Transverse colon (tissue), 4 donors: ENCODE data around the gene GPR108. TPM values are rescaled to one million over a fixed set of nuclear protein-coding genes. Genes with fewer than 3 reads are reported as not detected.

Experiments
- DNase-seq: peaks from one replicate; pipeline ENCODE4 v3.0.0-alpha.2; 2019
- H3K27ac ChIP-seq, 4 donors: fragments of 200-600 bp; sonication (generic); 2 replicates each; pipeline ENCODE4 v1.5.1; 2016 to 2018; ENCODE audit warnings: inconsistent platforms in 4 of 4
- H3K27me3 ChIP-seq: fragments of 200-600 bp; sonication (generic); 2 replicates; pipeline ENCODE4 v1.5.1; 2017; ENCODE audit warnings: inconsistent platforms
- H3K36me3 ChIP-seq, 4 donors: fragments of 200-600 bp; sonication (generic); 2 replicates each; pipeline ENCODE4 v1.5.1; 2017 to 2019; ENCODE audit warnings: inconsistent platforms in 4 of 4
- H3K4me1 ChIP-seq, 4 donors: fragments of 200-600 bp; sonication (generic); 2 replicates each; pipeline ENCODE4 v1.5.1; 2017 to 2020; ENCODE audit warnings: inconsistent platforms in 4 of 4
- H3K4me3 ChIP-seq, 4 donors: fragments of 200-600 bp; sonication (generic); 1 replicate in 1 of 4; 2 replicates in 3 of 4; pipeline versions ENCODE4 v1.5.1 to v1.6.1; 2017 to 2019; ENCODE audit warnings: inconsistent platforms in 4 of 4
- H3K9me3 ChIP-seq, 2 donors: fragments of 200-600 bp; sonication (generic); 2 replicates each; pipeline ENCODE4 v1.5.1; 2017 to 2019; ENCODE audit warnings: inconsistent platforms in 2 of 2
- CTCF ChIP-seq, 5 experiments: fragments of 200-600 bp in 3 of 5; fragments of 450-650 bp in 2 of 5; sonication (generic) in 3 of 5; IDR thresholded peaks; 1 replicate in 2 of 5; 2 replicates in 3 of 5; pipeline ENCODE4 v1.5.1; 2016 to 2017; ENCODE audit warnings: antibody characterized with exemption in 5 of 5, inconsistent platforms in 3 of 5, mild to moderate bottlenecking in 2 of 5, moderate library complexity in 1 of 5
- EP300 ChIP-seq: sonication (generic); formaldehyde crosslinking; IDR thresholded peaks from one replicate; pipeline ENCODE4 v1.6.1; 2017; ENCODE audit warnings: antibody characterized with exemption, low read depth
- POLR2A ChIP-seq: fragments of 450-650 bp; IDR thresholded peaks from one replicate; pipeline ENCODE4 v1.6.1; 2016; ENCODE audit warnings: antibody characterized with exemption, mild to moderate bottlenecking, moderate library complexity
- POLR2AphosphoS5 ChIP-seq, 3 donors: sonication (generic); formaldehyde crosslinking; IDR thresholded peaks; one replicate each; pipeline ENCODE4 v1.6.1; 2016; ENCODE audit warnings: antibody characterized with exemption in 3 of 3
- WGBS, 2 donors: methylation state at CpG; one replicate each; pipeline ENCODE4 v1.1.5; 2018; ENCODE audit warnings: low coverage in 1 of 2; 5-methylcytosine and 5-hydroxymethylcytosine counted together
- in situ Hi-C, 4 donors: fragments of 200-750 bp; cut with MboI; loops; one replicate each; pipeline versions ENCODE4 v1.15.0 to v1.15.1; 2017; ENCODE audit warnings: low sequenced_read_pairs in 3 of 4, low pct_ligation_motif_present in 1 of 4, low pct_unique_long_range_greater_than_20kb in 1 of 4
- intact Hi-C: fragments of 100-400 bp; cut with DNase I; formaldehyde crosslinking; loops from one replicate; pipeline ENCODE4 v1.15.1; 2023; ENCODE audit warnings: low total_unique reads
- total RNA-seq, 4 donors: library from RNA; depleted of rRNA; stranded (reverse); fragments of >200 nt; gene quantifications; one replicate each; pipeline ENCODE4 v1.1.0, GENCODE V29; 2016

GPR108 gene
- total RNA-seq, 4 donors from 2014 or later, result 38.0 to 118 (median 90.6) TPM

GRCh38 chr19:6768236-6768785 is 30.9 kb upstream of the GPR108 start:
- Histone ChIP-seq H3K4me1 (peaks cover 0 to 24% (median 7%) of the 10 kb centered on the region in 4 donors), H3K4me3 (peak overlapping the region in 2 of 4 donors; percentile 32 to 61), H3K27ac (peak overlapping the region; percentile 88 to 94 (median 90)), H3K36me3 (no peaks in the 10 kb centered on the region), H3K9me3 (no peaks in the 10 kb centered on the region), H3K27me3 (peaks cover 11% of the 10 kb centered on the region)
- in situ Hi-C loops (no loop called here), intact Hi-C loops (no loop called here)
- DNase-seq, result no peak
- TF ChIP-seq POLR2A, result no peak
- TF ChIP-seq EP300, result no peak
- no peak for TF ChIP-seq POLR2AphosphoS5 (IDR thresholded peaks at IDR 0.05)
- no peak for TF ChIP-seq CTCF (IDR thresholded peaks at IDR 0.05)
- 55 to 70% methylated on average over 2 to 8 of the region's 8 CpGs for WGBS, 2 donors

- Histone ChIP-seq H3K4me1 (peaks cover 0 to 24% (median 5%) of the 10 kb centered on the region in 4 donors), H3K4me3 (peak within 1 kb of the TSS; percentile 25 to 61 (median 36)), H3K27ac (peak within 1 kb of the TSS; percentile 88 to 94 (median 90)), H3K9me3 (no peaks in the 10 kb centered on the region), H3K36me3 (no peaks in the 10 kb centered on the region), H3K27me3 (peaks cover 11% of the 10 kb centered on the region)
- TF ChIP-seq POLR2A (peak; percentile 95), EP300 (no peak), CTCF (IDR thresholded peaks at IDR 0.05) (no peak), POLR2AphosphoS5 (IDR thresholded peaks at IDR 0.05) (peak in 2 of 3 donors; percentile 81 to 82)
- DNase-seq, result peak; percentile 98
- 1 to 3% methylated on average over 8 to 34 of the region's 47 CpGs for WGBS, 2 donors
- intact Hi-C loops, result no loop called here
- in situ Hi-C loops, result no loop called here
Observed at GRCh38 chr19:6767357-6768235, 30.2 kb upstream of the GPR108 start, which contains the start of gene SH2D3A. SH2D3A (minus strand) TSS chr19:6767435; CDS start chr19:6763748, 3,687 bp downstream.

- intact Hi-C loops, result no loop called here
- no peak for DNase-seq
- WGBS, 2 donors, result 0% methylated on average over 15 of the region's 15 CpGs; no CpG with 5 or more reads in 1 of the 2 donors
- H3K4me3 ChIP-seq, result peak overlapping the region; percentile 25 to 61 (median 36)
- H3K27me3 ChIP-seq, result peaks cover 11% of the 10 kb centered on the region
- TF ChIP-seq EP300 (no peak), CTCF (IDR thresholded peaks at IDR 0.05) (no peak), POLR2AphosphoS5 (IDR thresholded peaks at IDR 0.05) (no peak), POLR2A (no peak)
- H3K9me3 ChIP-seq, result no peaks in the 10 kb centered on the region
- in situ Hi-C loops, result no loop called here
- H3K4me1 ChIP-seq, result peaks cover 0 to 24% (median 5%) of the 10 kb centered on the region in 4 donors
- H3K36me3 ChIP-seq, result no peaks in the 10 kb centered on the region
- peak overlapping the region; percentile 88 to 94 (median 90) for H3K27ac ChIP-seq
Observed at GRCh38 chr19:6767081-6767356, 29.6 kb upstream of the GPR108 start.

- DNase-seq, result no peak
Observed at GRCh38 chr19:6766357-6767080, 29.1 kb upstream of the GPR108 start.

More at GRCh38 chr19:6766357-6767080, 29.1 kb upstream of the GPR108 start:
- H3K4me3 ChIP-seq, result peak overlapping the region; percentile 0 to 61 (median 36)
- no peaks in the 10 kb centered on the region for H3K9me3 ChIP-seq
- intact Hi-C loops (no loop called here), in situ Hi-C loops (no loop called here)
- H3K36me3 ChIP-seq, result no peaks in the 10 kb centered on the region
- 15 to 22% methylated on average over 12 to 16 of the region's 16 CpGs for WGBS, 2 donors
- H3K27ac ChIP-seq, result peak overlapping the region; percentile 88 to 94 (median 90)
- TF ChIP-seq POLR2AphosphoS5 (IDR thresholded peaks at IDR 0.05), result no peak
- TF ChIP-seq POLR2A, result no peak
- no peak for TF ChIP-seq CTCF (IDR thresholded peaks at IDR 0.05)
- TF ChIP-seq EP300, result no peak
- H3K27me3 ChIP-seq, result peaks cover 11% of the 10 kb centered on the region
- peaks cover 0 to 24% (median 5%) of the 10 kb centered on the region in 4 donors for H3K4me1 ChIP-seq
